HEK293 (cell line): Measurements from ENCODE around the gene PFN3.

Source experiments
- BCL11B ChIP-seq: fragments of 450-650 bp; formaldehyde crosslinking; IDR thresholded peaks from 2 replicates; pipeline ENCODE4 v1.5.1; 2016; ENCODE audit warnings: low read depth, missing biosample characterization, missing genetic modification characterization
- FEZF1 ChIP-seq: fragments of 450-650 bp; formaldehyde crosslinking; IDR thresholded peaks from 2 replicates; pipeline ENCODE4 v1.5.1; 2016; ENCODE audit warnings: missing biosample characterization, missing genetic modification characterization
- GLI2 ChIP-seq: fragments of 450-650 bp; formaldehyde crosslinking; IDR thresholded peaks from 2 replicates; pipeline ENCODE4; 2017; ENCODE audit warnings: missing biosample characterization, missing genetic modification characterization, low read depth, borderline replicate concordance
- KLF8 ChIP-seq: fragments of 450-650 bp; formaldehyde crosslinking; IDR thresholded peaks from 2 replicates; pipeline ENCODE4 v1.5.1; 2016; ENCODE audit warnings: missing biosample characterization, missing genetic modification characterization
- OSR2 ChIP-seq: fragments of 450-650 bp; formaldehyde crosslinking; IDR thresholded peaks from 2 replicates; pipeline ENCODE4 v1.5.1; 2016; ENCODE audit warnings: missing biosample characterization, missing genetic modification characterization
- TCF7L2 ChIP-seq: IDR thresholded peaks from 2 replicates; pipeline ENCODE4 v1.6.1; 2011; ENCODE audit warnings: low read depth, mild to moderate bottlenecking, inconsistent platforms, low read length, moderate library complexity, borderline replicate concordance
- ZBTB1 ChIP-seq: fragments of 450-650 bp; formaldehyde crosslinking; IDR thresholded peaks from 2 replicates; pipeline ENCODE4 v1.5.1; 2016; ENCODE audit warnings: missing biosample characterization, missing genetic modification characterization
- ZBTB21 ChIP-seq: fragments of 450-650 bp; formaldehyde crosslinking; IDR thresholded peaks from 2 replicates; pipeline ENCODE4 v1.5.1; 2017; ENCODE audit warnings: missing biosample characterization, missing genetic modification characterization
- ZFP37 ChIP-seq: fragments of 450-650 bp; formaldehyde crosslinking; IDR thresholded peaks from 2 replicates; pipeline ENCODE4 v1.5.1; 2016; ENCODE audit warnings: missing biosample characterization, missing genetic modification characterization
- ZFP69B ChIP-seq: fragments of 450-650 bp; formaldehyde crosslinking; IDR thresholded peaks from 2 replicates; pipeline ENCODE4 v1.5.1; 2016; ENCODE audit warnings: missing biosample characterization, missing genetic modification characterization
- ZNF10 ChIP-seq: fragments of 450-650 bp; formaldehyde crosslinking; IDR thresholded peaks from 2 replicates; pipeline ENCODE4 v1.5.1; 2017; ENCODE audit warnings: missing biosample characterization, missing genetic modification characterization
- ZNF112 ChIP-seq: fragments of 450-650 bp; formaldehyde crosslinking; IDR thresholded peaks from 2 replicates; pipeline ENCODE4 v1.5.0; 2017; ENCODE audit warnings: missing biosample characterization, missing genetic modification characterization
- ZNF16 ChIP-seq: fragments of 450-650 bp; formaldehyde crosslinking; IDR thresholded peaks from 2 replicates; pipeline ENCODE4 v1.5.1; 2016; ENCODE audit warnings: low read depth, missing biosample characterization, missing genetic modification characterization
- ZNF292 ChIP-seq: fragments of 450-650 bp; formaldehyde crosslinking; IDR thresholded peaks from 2 replicates; pipeline ENCODE4 v1.5.1; 2016; ENCODE audit warnings: low read depth, missing biosample characterization, missing genetic modification characterization, borderline replicate concordance
- ZNF391 ChIP-seq: fragments of 450-650 bp; formaldehyde crosslinking; IDR thresholded peaks from 2 replicates; pipeline ENCODE4 v1.5.1; 2016; ENCODE audit warnings: low read depth, missing biosample characterization, missing genetic modification characterization, borderline replicate concordance
- ZNF426 ChIP-seq: fragments of 450-650 bp; formaldehyde crosslinking; IDR thresholded peaks from 2 replicates; pipeline ENCODE4 v1.5.1; 2017; ENCODE audit warnings: missing biosample characterization, missing genetic modification characterization, mild to moderate bottlenecking, inconsistent platforms, moderate library complexity
- ZNF558 ChIP-seq: fragments of 450-650 bp; formaldehyde crosslinking; IDR thresholded peaks from 2 replicates; pipeline ENCODE4 v1.5.1; 2016; ENCODE audit warnings: missing biosample characterization, missing genetic modification characterization
- ZNF600 ChIP-seq: fragments of 450-650 bp; formaldehyde crosslinking; IDR thresholded peaks from 2 replicates; pipeline ENCODE4 v1.5.1; 2016; ENCODE audit warnings: missing biosample characterization, missing genetic modification characterization
- ZNF777 ChIP-seq: fragments of 450-650 bp; formaldehyde crosslinking; IDR thresholded peaks from 2 replicates; pipeline ENCODE4 v1.5.1; 2017; ENCODE audit warnings: missing biosample characterization, missing genetic modification characterization, borderline replicate concordance
- ZNF837 ChIP-seq: fragments of 450-650 bp; formaldehyde crosslinking; IDR thresholded peaks from 2 replicates; pipeline ENCODE4 v1.5.1; 2016; ENCODE audit warnings: missing biosample characterization, missing genetic modification characterization
- TF ChIP-seq, protein P1 (sequence below): fragments of 450-650 bp; formaldehyde crosslinking; IDR thresholded peaks from 2 replicates; pipeline ENCODE4 v1.5.1; 2017; ENCODE audit warnings: missing biosample characterization, missing genetic modification characterization
- TF ChIP-seq, protein P2 (sequence below): fragments of 450-650 bp; formaldehyde crosslinking; IDR thresholded peaks from 2 replicates; pipeline ENCODE4 v1.5.1; 2017; ENCODE audit warnings: missing biosample characterization, mild to moderate bottlenecking, missing genetic modification characterization, moderate library complexity
- TF ChIP-seq, protein P3 (sequence below): fragments of 450-650 bp; formaldehyde crosslinking; IDR thresholded peaks from 2 replicates; pipeline ENCODE4 v1.5.1; 2016; ENCODE audit warnings: missing biosample characterization, missing genetic modification characterization, borderline replicate concordance
- TF ChIP-seq, protein P4 (sequence below): fragments of 450-650 bp; formaldehyde crosslinking; IDR thresholded peaks from 2 replicates; pipeline ENCODE4 v1.5.1; 2016; ENCODE audit warnings: missing biosample characterization, missing genetic modification characterization
- TF ChIP-seq, protein P5 (sequence below): fragments of 450-650 bp; formaldehyde crosslinking; IDR thresholded peaks from 2 replicates; pipeline ENCODE4 v1.5.1; 2016; ENCODE audit warnings: missing biosample characterization, missing genetic modification characterization
- TF ChIP-seq, protein P6 (sequence below): fragments of 450-650 bp; formaldehyde crosslinking; IDR thresholded peaks from 2 replicates; pipeline ENCODE4 v1.5.1; 2017; ENCODE audit warnings: missing biosample characterization, missing genetic modification characterization
- TF ChIP-seq, protein P7 (sequence below): fragments of 450-650 bp; formaldehyde crosslinking; IDR thresholded peaks from 2 replicates; pipeline ENCODE4 v1.5.1; 2016; ENCODE audit warnings: missing biosample characterization, missing genetic modification characterization

The PFN3 gene

DNA sequence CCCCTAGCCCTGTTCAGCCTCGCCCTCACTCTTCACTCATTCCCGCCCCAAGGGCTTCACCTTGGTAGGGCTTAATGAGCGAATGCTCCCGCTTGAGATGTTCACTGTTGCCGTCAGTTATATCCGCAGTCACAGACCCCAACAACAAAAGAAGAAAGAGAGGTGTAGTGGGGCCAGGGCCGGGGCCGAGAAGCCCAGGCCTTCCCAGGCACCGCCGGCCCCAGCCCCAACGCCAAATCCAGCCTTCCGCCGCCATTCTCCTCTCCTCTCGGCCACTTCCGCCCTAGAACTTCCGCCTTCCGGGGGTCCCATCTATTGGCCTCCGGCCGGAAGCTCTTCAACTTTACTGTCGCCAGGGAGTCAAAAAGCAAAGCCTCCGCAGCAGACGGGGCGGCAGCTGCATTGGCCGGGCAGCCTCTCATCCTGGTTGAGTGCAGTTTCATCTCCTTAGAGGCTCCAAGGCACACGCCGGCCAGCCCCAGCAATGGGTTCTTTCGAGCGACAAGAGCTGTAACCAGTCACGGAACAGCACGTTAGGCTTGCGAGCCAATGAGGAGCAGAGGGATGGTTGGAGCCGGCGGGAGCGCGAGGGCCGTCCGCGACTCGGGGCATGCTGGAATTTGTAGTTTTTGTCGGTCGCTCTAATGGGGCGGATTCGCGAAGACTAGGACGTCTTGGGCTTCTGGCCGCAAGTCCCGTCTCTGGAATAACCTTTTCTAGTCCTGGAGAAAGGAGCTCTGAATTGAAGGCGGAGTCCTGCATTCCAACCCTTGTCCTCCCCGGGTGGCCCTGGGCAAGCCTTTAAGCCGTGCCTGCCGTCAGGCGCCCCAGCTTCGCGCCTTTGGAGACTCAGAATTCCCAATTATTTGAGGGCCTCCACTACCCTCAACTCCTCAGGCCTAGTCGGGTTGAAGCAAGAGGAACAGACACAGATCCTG is 48.8 kb downstream of the PFN3 start, which contains the start of gene LMAN2 (continued):
- TF ChIP-seq, protein P1, sequence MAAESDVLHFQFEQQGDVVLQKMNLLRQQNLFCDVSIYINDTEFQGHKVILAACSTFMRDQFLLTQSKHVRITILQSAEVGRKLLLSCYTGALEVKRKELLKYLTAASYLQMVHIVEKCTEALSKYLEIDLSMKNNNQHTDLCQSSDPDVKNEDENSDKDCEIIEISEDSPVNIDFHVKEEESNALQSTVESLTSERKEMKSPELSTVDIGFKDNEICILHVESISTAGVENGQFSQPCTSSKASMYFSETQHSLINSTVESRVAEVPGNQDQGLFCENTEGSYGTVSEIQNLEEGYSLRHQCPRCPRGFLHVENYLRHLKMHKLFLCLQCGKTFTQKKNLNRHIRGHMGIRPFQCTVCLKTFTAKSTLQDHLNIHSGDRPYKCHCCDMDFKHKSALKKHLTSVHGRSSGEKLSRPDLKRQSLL (tag by site-specific recombination) = peak; percentile 30; the same call in 1 of the 2 replicates
- TF ChIP-seq, protein P2, sequence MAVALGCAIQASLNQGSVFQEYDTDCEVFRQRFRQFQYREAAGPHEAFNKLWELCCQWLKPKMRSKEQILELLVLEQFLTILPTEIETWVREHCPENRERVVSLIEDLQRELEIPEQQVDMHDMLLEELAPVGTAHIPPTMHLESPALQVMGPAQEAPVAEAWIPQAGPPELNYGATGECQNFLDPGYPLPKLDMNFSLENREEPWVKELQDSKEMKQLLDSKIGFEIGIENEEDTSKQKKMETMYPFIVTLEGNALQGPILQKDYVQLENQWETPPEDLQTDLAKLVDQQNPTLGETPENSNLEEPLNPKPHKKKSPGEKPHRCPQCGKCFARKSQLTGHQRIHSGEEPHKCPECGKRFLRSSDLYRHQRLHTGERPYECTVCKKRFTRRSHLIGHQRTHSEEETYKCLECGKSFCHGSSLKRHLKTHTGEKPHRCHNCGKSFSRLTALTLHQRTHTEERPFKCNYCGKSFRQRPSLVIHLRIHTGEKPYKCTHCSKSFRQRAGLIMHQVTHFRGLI = peak; percentile 54
- no peak for TF ChIP-seq ZNF777
- peak; percentile 94 for TF ChIP-seq KLF8 (tag by site-specific recombination)
- TF ChIP-seq, protein P3, sequence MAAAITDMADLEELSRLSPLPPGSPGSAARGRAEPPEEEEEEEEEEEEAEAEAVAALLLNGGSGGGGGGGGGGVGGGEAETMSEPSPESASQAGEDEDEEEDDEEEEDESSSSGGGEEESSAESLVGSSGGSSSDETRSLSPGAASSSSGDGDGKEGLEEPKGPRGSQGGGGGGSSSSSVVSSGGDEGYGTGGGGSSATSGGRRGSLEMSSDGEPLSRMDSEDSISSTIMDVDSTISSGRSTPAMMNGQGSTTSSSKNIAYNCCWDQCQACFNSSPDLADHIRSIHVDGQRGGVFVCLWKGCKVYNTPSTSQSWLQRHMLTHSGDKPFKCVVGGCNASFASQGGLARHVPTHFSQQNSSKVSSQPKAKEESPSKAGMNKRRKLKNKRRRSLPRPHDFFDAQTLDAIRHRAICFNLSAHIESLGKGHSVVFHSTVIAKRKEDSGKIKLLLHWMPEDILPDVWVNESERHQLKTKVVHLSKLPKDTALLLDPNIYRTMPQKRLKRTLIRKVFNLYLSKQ = no peak
- no peak for TF ChIP-seq ZBTB21 (tag by site-specific recombination)
- no peak; the same call in 1 of the 2 replicates for TF ChIP-seq OSR2
- peak; percentile 66 for TF ChIP-seq ZFP69B (tag by site-specific recombination)
- TF ChIP-seq ZNF391 (tag by site-specific recombination) = peak; percentile 87; the same call in 1 of the 2 replicates
- TF ChIP-seq ZNF112 (tag by site-specific recombination) = no peak
- TF ChIP-seq, protein P4, sequence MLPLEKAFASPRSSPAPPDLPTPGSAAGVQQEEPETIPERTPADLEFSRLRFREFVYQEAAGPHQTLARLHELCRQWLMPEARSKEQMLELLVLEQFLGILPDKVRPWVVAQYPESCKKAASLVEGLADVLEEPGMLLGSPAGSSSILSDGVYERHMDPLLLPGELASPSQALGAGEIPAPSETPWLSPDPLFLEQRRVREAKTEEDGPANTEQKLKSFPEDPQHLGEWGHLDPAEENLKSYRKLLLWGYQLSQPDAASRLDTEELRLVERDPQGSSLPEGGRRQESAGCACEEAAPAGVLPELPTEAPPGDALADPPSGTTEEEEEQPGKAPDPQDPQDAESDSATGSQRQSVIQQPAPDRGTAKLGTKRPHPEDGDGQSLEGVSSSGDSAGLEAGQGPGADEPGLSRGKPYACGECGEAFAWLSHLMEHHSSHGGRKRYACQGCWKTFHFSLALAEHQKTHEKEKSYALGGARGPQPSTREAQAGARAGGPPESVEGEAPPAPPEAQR (tag by site-specific recombination) = no peak; the same call in 1 of the 2 replicates
- no peak for TF ChIP-seq ZNF292 (tag by site-specific recombination)
- TF ChIP-seq FEZF1 (tag by site-specific recombination) = 0 out of 2 replicates have a peak, but pooled peaks have one; percentile 14
- TF ChIP-seq, protein P5, sequence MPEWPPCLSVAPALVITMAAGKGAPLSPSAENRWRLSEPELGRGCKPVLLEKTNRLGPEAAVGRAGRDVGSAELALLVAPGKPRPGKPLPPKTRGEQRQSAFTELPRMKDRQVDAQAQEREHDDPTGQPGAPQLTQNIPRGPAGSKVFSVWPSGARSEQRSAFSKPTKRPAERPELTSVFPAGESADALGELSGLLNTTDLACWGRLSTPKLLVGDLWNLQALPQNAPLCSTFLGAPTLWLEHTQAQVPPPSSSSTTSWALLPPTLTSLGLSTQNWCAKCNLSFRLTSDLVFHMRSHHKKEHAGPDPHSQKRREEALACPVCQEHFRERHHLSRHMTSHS (tag by site-specific recombination) = no peak
- TF ChIP-seq ZNF558 (tag by site-specific recombination) = 0 out of 2 replicates have a peak, but pooled peaks have one; percentile 26
- no peak for TF ChIP-seq GLI2 (tag by site-specific recombination)
- TF ChIP-seq ZNF10 (tag by site-specific recombination) = peak; percentile 51; the same call in 1 of the 2 replicates
- TF ChIP-seq BCL11B = no peak
- no peak for TF ChIP-seq ZNF426 (tag by site-specific recombination)
- TF ChIP-seq, protein P6, sequence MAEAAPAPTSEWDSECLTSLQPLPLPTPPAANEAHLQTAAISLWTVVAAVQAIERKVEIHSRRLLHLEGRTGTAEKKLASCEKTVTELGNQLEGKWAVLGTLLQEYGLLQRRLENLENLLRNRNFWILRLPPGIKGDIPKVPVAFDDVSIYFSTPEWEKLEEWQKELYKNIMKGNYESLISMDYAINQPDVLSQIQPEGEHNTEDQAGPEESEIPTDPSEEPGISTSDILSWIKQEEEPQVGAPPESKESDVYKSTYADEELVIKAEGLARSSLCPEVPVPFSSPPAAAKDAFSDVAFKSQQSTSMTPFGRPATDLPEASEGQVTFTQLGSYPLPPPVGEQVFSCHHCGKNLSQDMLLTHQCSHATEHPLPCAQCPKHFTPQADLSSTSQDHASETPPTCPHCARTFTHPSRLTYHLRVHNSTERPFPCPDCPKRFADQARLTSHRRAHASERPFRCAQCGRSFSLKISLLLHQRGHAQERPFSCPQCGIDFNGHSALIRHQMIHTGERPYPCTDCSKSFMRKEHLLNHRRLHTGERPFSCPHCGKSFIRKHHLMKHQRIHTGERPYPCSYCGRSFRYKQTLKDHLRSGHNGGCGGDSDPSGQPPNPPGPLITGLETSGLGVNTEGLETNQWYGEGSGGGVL = no peak
- no peak for TF ChIP-seq ZNF16 (tag by site-specific recombination)
- TF ChIP-seq ZNF600 = peak; percentile 38; the same call in 1 of the 2 replicates
- TF ChIP-seq ZBTB1 (tag by site-specific recombination) = peak; percentile 84; the same call in 1 of the 2 replicates
- TF ChIP-seq ZNF837 (tag by site-specific recombination) = no peak
- peak; percentile 76 for TF ChIP-seq ZFP37 (tag by site-specific recombination)
- no peak for TF ChIP-seq TCF7L2
- TF ChIP-seq, protein P7, sequence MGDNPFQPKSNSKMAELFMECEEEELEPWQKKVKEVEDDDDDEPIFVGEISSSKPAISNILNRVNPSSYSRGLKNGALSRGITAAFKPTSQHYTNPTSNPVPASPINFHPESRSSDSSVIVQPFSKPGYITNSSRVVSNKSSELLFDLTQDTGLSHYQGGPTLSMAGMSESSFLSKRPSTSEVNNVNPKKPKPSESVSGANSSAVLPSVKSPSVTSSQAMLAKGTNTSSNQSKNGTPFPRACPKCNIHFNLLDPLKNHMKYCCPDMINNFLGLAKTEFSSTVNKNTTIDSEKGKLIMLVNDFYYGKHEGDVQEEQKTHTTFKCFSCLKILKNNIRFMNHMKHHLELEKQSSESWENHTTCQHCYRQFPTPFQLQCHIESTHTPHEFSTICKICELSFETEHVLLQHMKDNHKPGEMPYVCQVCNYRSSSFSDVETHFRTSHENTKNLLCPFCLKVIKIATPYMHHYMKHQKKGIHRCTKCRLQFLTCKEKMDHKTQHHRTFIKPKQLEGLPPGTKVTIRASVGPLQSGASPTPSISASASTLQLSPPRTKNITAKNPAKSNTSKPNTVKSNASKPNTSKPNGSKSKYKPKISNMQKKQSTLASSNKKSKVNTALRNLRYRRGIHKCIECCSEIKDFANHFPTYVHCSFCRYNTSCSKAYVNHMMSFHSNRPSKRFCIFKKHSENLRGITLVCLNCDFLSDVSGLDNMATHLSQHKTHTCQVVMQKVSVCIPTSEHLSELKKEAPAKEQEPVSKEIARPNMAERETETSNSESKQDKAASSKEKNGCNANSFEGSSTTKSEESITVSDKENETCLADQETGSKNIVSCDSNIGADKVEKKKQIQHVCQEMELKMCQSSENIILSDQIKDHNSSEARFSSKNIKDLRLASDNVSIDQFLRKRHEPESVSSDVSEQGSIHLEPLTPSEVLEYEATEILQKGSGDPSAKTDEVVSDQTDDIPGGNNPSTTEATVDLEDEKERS (tag by site-specific recombination) = no peak
